ENCODE measurements around the gene MPND.

MPND gene

DNA sequence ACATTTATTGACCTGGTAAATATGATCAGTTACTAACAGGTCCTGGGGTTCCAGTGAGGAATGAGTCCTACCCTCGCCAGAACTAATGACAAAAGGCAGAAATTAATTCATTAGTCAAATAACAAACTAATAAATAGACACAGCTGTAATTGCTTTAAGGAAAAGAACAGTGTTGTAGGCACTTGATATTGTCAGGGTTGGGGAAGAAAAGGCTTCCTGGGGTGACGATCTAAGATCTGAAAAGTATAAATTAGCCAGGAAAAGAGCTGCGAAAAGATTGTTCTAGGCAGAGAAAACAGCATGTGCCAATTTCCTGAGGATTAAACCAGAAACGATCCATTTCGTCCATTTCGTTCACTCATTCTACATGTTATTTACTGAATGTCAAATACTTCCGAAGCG is 58.4 kb downstream of the MPND start:
- no peak for DNase-seq (ENCODE audit: low read depth in 2 of 2)

DNA sequence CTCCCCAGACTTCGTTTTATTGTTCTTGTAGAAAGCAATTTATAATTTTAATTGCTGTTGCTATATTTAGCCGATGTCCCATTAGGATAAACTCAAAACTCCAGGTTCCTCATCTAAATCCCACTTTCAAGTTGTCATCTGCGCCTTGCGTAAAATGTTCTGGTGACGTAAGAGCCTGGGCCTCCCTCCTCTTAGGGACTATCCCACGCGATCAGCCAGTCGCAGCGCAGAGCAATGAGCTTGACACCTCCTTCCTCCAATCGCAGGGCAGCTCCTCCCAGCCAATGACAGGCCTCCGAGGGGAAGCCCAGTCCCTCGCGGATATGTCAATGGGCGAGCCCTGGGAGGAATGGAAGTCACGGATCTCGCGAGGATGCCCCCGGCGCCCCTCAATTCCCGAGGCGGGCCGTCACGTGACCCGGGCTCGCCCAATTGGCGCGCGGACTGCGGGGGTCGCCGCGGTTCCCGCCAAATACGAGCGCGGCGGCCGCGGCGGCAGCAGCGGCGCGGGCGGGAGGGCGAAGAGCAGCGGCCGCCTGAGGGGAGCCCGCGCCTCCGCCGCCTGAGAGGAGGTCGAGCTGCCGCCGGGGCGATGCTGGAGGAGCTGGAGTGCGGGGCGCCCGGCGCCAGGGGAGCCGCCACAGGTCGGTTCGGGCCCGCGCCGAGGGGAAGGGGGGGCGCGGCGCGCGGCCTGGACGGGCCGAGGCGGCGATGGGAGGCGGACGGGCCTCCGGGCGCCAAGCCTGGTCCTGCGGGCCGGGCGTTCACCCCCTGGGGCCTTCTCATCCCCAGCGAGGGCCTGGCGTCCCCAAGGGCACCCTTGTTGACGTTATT is 59.0 kb downstream of the MPND start, which contains the start of gene CHAF1A:
CHAF1A (plus strand) TSS at position 470 of the 834 bp plus-strand sequence; CDS start at position 593, 123 bp downstream.
- peak; percentile 99 for DNase-seq (ENCODE audit: low read depth in 2 of 2)

- DNase-seq (ENCODE audit: low read depth in 2 of 2) = no peak
These were observed 59.8 kb downstream of the MPND start for GRCh38 chr19:4403005-4403761.

DNA sequence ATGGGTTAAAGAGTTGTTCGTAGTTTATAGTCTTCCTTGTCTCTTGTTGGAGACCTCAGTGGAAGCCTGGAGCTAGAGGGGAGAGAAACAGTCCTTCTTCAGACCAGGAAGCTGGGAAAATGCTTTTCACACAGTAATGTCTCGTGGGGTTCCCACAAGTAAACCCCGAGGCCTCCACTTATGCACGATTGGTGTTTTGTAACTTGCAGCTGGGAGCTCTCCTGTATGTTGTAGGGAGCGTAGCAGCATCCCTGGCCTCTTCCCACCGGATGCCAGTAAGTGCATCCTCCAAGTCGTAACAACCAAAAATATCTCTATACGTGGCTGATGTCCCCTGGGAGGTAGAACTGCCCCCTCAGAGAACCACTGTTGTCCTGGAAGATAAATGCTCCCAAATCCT is 62.6 kb downstream of the MPND start:
- no peak for DNase-seq (ENCODE audit: low read depth in 2 of 2)

GRCh38 chr19:4406626-4407025 is 63.3 kb downstream of the MPND start:
- DNase-seq (ENCODE audit: low read depth in 2 of 2) = no peak

GRCh38 chr19:4409123-4409933 is 66.0 kb downstream of the MPND start:
- no peak for DNase-seq (ENCODE audit: low read depth in 2 of 2)

Measured in stimulated activated CD4-positive, alpha-beta T cell treated with anti-CD3 and anti-CD28 coated beads, Interleukin-15, amount 100 ng/mL, for 48 hours (primary cell).